Lower leg skin (tissue), 3 donors: ENCODE results near the gene ZEB2.

Experiments
- POLR2A ChIP-seq, 2 donors: fragments of 450-650 bp; IDR thresholded peaks; one replicate each; pipeline ENCODE4 v1.6.1; 2016 to 2017; ENCODE audit warnings: antibody characterized with exemption in 2 of 2, mild to moderate bottlenecking in 1 of 2, moderate library complexity in 1 of 2
- TF ChIP-seq, protein P1 (sequence below), 3 donors: fragments of 450-650 bp; IDR thresholded peaks; one replicate each; pipeline ENCODE4 v1.5.1; 2016; ENCODE audit warnings: antibody characterized with exemption in 3 of 3, mild to moderate bottlenecking in 3 of 3, moderate library complexity in 2 of 3

DNA sequence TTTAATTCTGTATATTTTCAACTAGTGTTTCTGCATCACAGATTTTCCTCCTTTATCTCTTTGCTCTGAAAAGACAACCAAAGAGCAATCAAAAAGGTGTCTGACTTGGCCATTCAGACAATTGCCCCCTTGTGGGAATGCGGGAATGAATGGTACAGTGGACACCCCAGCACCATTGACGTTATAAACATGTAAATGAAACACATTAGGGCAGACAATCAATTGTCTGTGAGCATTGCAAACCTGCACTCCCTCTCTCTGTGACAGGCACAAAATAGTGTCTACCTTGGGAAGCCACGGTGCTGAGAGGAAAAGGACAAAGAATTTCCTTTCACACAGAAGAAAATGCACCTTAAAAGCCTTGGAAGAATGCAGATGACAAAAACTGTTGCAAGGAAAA, 8.0 kb downstream of the ZEB2 start:
- TF ChIP-seq, protein P1, sequence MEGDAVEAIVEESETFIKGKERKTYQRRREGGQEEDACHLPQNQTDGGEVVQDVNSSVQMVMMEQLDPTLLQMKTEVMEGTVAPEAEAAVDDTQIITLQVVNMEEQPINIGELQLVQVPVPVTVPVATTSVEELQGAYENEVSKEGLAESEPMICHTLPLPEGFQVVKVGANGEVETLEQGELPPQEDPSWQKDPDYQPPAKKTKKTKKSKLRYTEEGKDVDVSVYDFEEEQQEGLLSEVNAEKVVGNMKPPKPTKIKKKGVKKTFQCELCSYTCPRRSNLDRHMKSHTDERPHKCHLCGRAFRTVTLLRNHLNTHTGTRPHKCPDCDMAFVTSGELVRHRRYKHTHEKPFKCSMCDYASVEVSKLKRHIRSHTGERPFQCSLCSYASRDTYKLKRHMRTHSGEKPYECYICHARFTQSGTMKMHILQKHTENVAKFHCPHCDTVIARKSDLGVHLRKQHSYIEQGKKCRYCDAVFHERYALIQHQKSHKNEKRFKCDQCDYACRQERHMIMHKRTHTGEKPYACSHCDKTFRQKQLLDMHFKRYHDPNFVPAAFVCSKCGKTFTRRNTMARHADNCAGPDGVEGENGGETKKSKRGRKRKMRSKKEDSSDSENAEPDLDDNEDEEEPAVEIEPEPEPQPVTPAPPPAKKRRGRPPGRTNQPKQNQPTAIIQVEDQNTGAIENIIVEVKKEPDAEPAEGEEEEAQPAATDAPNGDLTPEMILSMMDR (IDR thresholded peaks at IDR 0.05), result no peak
- no peak for TF ChIP-seq POLR2A (IDR thresholded peaks at IDR 0.05)
